Sigmoid colon (tissue), 4 donors: Measurements from ENCODE around the gene HNRNPLL.

Experiments used
- EP300 ChIP-seq, 4 donors: sonication (generic); formaldehyde crosslinking; IDR thresholded peaks; one replicate each; pipeline ENCODE4 v1.6.1; 2017; ENCODE audit warnings: antibody characterized with exemption in 4 of 4
- POLR2A ChIP-seq, 2 donors: fragments of 450-650 bp; IDR thresholded peaks; one replicate each; pipeline ENCODE4 v1.6.1; 2016; ENCODE audit warnings: antibody characterized with exemption in 2 of 2, mild to moderate bottlenecking in 2 of 2, moderate library complexity in 2 of 2
- POLR2AphosphoS5 ChIP-seq, 4 donors: sonication (generic); formaldehyde crosslinking; IDR thresholded peaks; one replicate each; pipeline ENCODE4 v1.6.1; 2017; ENCODE audit warnings: antibody characterized with exemption in 4 of 4
- TF ChIP-seq, protein P1 (sequence below), 4 experiments: fragments of 450-650 bp in 3 of 4; fragments of 200-600 bp in 1 of 4; IDR thresholded peaks; one replicate each; pipeline ENCODE4 v1.5.1; 2016 to 2019; ENCODE audit warnings: antibody characterized with exemption in 4 of 4, mild to moderate bottlenecking in 3 of 4, moderate library complexity in 2 of 4

DNA sequence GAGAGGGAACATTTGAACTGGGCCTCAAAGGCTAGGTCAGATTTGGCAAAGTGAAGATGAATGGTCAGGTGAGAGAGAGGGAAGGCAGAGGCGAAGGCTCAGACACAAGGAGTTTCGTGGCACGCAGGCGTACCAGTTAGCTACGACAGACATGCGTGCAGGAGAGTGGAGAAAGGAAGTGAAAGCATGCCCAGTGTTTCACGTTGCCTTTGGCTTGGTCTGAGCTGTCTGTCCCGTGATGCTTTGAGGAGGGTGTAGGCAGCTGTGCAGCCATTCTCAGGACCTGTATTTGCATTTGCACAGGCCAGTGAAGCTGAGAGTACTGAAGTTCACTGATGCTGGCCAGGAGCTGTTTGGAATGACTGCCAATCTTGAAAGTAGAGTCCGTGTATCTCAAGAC lies 69.5 kb downstream of the HNRNPLL start:
- TF ChIP-seq, protein P1, sequence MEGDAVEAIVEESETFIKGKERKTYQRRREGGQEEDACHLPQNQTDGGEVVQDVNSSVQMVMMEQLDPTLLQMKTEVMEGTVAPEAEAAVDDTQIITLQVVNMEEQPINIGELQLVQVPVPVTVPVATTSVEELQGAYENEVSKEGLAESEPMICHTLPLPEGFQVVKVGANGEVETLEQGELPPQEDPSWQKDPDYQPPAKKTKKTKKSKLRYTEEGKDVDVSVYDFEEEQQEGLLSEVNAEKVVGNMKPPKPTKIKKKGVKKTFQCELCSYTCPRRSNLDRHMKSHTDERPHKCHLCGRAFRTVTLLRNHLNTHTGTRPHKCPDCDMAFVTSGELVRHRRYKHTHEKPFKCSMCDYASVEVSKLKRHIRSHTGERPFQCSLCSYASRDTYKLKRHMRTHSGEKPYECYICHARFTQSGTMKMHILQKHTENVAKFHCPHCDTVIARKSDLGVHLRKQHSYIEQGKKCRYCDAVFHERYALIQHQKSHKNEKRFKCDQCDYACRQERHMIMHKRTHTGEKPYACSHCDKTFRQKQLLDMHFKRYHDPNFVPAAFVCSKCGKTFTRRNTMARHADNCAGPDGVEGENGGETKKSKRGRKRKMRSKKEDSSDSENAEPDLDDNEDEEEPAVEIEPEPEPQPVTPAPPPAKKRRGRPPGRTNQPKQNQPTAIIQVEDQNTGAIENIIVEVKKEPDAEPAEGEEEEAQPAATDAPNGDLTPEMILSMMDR (IDR thresholded peaks at IDR 0.05) = no peak
- TF ChIP-seq EP300 (IDR thresholded peaks at IDR 0.05) = no peak
- no peak for TF ChIP-seq POLR2A (IDR thresholded peaks at IDR 0.05)
- peak; percentile 52 to 69 (median 67) for TF ChIP-seq POLR2AphosphoS5 (IDR thresholded peaks at IDR 0.05)
